Stimulated activated CD8-positive, alpha-beta memory T cell treated with anti-CD3 and anti-CD28 coated beads, Interleukin-12 subunit alpha, Interleukin-12 subunit beta, amount 100 ng/mL, for 4 hours (primary cell): ENCODE data around the gene GPR87.

Experiments used
- DNase-seq: peaks from one replicate; pipeline ENCODE4 v3.0.0-alpha.2; 2020; ENCODE audit warnings: low read depth

The GPR87 gene

DNA sequence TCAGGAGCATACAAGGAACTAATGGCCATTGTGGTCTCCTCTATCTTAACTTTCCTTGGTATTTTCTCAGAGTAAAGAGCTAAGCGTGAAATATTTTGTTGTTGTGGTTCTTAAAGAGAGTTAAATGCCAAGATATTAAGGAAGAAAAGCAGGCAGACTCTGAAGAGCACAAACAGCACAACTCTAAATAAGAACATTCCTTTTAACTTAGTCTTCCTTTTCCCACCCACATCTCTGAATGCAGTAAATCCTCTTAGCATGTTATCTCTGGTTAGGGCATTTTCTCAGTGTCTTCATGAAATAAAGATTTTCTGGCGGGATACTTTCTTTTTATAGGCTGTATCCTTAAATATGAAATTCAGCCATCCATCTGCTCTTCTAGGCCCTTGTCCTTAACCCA lies 1.5 kb downstream of the GPR87 start:
- no peak for DNase-seq

DNA sequence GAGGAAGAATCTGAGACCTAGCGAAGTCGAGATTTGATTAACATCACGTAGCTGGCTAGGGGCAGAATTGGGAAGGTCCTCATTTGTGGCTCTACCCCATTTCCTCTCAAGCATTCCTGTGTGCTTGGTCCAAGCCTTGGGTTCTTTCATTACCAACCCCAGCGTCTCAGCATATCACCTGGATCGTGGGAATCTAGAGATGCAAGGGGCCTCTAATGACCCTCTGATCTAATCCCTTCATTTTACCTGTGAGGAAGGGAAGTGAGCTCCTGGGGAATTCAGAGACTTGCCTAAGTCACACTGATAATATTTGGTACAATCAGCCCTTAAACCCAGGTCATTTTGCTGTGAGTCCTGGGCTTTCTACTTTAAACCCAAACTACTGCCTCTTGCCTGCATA lies 2.0 kb downstream of the GPR87 start:
- DNase-seq, result no peak

DNA sequence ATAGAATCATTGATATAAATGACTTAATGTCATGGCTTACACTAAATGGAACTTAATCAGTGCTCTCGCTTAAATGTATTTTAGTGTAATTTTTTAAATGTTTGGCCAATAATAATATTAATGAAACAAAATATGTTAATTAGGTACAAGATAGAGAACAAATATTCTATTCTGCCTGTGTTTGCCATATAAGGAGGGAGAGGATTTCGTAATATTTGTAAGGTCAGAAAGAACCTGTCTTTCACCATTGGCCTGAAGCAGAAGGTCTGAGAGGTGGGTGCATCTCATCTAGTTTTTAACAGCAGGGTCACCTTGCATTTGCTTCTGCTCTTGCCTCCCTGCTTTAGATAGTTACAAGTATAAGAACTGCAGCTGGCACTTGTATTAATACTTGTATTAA lies 2.5 kb downstream of the GPR87 start:
- no peak for DNase-seq

DNA sequence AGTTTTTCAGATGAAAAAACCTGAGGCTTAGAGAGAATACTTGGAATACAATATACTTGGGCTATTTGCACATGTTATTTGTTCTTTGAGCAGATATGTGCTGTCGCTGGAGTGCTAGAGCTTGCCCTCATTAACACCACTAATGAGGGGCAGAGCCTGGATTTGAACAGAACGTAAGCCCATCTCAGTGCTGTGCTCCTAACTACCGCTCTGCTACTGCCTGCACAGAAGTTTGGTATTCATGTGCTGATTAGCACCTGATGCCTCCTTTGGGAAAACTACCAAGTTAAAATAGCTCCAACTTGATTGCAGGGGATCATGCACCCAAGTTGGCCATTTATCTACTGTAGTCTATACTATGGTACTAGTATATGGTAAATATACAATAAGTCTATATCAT lies 3.6 kb downstream of the GPR87 start:
- DNase-seq, result no peak

DNA sequence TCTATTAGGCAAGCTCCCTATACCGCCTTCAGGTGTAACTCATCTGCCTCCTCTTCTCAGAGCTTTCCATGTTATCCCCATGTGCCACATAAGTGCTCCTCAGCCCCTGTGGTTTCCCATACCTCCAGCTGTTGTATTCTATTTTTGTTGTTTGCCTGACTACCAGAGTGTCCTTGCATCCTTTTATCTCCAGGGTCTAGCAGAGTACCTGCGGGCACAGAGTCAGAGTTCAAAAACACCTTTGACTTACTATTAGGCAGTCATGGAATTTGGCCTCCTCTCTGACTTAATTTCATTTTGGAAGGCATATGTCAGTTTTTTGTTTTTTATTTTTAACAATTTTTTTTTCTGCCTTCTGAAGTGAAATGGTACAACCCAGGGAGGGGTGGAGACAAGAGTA lies 7.1 kb downstream of the GPR87 start:
- DNase-seq, result no peak

DNA sequence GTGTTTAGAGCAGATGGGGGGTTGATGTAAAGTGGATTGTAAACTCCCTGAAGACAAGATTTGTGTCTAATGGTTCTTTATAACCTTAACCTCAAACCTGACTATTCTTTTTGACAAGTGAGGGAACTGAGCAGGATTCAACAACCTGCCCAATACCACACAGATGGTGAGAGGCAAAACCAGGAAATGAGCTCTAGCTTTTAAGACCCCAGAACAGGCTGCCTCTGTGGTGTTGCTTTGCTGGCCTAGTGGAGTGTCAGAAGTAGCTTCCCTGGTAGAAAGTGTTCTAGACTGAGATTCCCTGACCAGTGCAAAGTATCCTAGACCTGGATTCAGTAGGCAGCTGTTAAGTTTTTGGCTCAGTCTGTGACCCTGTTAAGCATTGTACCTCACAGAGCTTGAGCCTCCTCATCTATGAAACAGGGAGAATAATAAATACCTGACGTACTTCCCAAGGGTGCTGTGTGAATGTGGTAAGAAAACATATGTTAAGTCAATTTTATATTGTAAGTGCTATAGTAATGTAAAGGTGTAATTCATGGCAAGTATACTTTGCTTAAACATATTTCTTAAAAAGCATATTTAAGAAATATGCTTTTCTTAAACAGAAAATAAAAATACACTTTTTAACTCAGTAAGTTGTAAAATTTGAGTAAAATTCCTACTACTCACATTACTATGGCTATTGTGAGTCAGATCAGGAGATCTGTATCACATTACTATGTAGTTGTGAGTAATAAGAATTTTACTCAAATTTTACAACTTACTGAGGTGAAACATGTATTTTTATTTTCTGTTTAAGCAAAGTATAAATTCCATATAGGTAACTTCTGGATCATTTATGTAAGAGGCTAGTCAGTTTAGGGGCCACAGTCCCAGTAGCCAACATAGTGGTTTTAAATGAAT lies 8.8 kb downstream of the GPR87 start:
- no peak for DNase-seq

DNA sequence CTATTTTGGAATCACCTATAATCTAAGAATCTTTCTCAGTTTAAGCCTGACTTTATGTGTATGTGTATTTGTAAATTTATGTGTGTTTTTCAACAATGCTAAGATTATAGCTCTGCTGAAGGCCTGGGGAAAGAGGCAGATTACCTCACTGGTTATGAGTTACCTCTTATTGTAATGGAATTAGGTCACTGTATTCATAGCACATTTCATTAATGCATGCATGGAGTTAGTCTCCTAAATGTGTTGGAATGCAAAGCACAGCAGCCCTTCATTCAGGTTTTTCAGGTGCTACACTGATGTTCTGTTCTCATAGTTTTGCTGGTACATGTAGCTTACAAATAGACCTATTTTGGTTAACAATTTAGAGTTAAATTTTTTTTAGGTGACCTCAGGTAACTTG lies 9.5 kb downstream of the GPR87 start:
- DNase-seq, result no peak

DNA sequence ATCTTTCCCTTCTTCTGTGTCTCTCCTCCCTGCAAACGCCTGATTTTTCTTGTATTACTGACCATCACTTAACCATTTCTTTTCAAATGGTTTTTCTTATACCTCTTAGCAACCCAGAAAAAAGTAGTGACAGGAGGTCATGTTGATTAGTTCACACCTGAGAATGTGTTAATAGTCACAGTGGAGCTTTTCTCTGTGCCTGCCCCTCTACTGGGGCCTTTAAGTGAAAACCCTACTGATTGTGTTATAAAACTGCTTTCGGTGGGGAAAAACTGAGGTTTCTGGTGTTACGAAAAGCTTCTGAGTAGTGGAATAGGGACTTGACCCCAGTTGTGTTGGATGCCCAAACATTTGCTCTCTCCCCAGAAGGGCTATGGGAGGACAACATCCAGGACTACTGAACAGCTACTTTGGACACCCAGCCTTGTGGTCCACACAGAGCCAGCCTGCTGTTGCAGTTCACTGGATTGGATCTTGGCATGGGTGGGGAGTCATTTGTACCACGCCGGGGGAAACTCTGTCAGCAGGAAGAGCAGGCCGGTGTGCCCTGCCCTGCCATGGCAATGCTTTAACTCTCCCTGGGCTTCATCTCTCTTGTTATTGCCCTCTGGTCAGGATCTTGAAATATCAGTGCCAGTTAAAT lies 10.3 kb downstream of the GPR87 start:
- DNase-seq, result no peak

DNA sequence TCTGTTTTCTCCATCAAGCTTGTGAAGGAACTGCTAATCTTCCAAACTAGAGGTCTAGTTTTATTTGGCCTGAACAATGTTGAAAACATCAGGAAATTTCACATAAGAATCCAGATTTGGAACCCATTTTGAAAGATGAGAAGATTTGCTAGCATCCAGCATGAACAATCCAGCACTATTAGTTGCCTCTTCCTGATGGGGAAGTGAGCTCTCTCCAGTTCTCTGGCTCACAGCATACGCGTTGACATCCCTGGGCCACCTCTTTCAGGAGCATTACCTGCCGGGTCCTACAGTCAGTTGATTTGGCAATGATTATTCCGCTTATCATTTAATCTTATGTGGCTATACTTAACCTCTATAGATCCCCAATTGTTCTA lies 10.9 kb downstream of the GPR87 start:
- DNase-seq, result no peak

DNA sequence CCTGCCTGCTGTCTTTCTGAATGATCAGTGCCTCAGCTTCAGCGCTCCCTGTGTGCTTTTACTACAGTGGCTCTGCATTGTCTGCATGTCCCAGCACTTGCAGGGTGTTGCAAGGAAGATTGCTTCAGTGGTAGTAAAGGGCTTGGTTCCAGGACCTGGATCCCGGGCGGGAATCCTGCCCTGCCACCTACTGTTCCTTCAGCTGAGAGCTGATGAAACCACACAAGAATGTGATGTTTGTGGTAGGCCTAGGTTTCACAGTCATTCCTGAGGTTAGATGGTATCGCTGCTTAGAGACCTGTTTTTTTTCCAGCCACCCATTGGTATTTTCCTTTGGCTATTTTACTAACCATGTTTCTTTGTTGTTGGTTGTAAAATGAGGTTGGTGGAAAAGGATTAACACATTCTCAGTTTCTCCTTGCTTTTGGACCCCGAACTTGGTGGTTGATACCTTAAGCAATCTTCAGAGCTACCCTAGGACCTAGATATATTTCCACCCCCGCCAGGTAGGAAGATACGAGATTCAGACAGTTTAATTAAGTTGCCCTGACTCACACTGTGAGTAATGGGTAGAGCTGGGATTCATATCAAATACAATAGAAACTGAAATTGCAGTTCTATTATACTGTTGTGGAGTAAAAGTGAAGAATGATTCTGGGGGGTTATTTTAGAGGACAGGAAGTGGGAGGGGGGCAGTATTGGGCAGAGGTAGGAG lies 11.4 kb downstream of the GPR87 start:
- DNase-seq, result no peak

DNA sequence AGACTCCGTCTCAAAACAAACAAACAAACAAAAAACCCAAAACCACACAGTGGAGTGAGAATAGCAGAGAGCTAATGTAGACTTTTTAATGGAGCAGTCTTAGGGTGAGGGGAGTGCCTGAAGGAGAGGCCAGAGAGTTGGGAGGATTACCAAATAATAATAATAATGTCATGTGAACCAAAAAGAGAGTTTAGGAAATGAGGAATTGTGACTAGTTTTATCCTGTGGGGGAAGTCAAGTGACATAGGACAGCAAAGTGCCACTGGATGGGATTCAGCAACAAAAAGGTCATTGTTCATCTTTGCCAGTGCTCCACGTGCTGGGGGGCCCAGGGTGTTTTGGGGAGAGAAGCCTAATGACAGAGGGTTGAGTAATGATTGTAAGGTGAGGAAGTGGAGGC lies 12.9 kb downstream of the GPR87 start:
- DNase-seq, result no peak

DNA sequence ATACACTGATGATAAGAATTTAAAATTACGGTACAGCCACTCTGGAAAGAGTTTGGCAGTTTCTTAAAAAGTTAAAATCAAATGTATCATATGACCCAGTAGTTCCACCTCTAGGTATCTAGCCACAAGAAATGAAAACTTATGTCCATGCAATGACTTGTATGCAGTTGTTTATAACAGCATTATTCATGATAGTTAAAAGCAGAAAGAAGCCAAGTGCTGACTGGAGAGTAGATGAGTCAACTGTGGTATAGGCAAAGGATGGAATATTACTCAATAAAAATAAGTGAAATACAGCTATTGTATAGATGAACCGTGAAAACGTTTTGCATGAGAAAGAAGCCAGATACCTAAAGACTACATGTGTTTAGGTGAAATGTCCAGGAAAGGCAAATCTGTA lies 14.8 kb downstream of the GPR87 start:
- DNase-seq, result no peak

DNA sequence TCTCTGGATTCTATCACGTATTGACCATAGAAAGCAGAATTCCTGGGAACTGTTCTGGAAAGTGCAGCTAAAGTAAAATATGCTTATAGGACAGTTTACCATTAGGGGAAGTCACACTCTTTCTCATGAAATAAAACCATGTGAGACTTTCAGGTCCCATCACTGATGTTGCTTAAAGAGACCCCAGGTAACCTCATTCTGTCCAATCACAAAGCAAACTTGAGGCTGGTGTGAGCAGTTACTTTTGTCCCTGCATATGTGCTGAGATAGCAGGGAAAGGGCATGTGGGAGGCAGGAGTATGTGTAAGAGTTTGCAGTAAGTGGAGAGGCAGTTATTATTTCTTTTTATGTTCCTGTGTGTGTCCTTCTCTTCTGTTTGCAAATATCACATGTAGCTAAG lies 16.1 kb downstream of the GPR87 start:
- DNase-seq, result no peak

DNA sequence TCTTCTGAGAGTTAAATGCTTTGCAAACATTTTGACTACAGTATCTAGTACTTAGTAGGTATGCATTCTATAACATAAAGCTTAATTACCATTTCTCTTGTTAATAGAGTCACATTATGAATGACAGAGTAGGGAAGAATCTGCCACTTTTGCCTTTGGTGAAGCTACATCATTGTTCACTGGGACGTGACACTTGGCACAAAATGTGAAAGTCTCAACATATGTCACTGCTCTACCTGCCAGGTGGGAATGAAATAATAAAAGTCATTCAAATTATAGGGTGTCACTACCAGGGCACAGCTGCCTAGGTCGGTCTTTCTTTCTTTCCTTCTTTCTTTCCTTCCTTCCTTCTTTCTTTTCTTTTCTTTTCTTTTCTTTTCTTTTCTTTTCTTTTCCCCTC lies 17.6 kb downstream of the GPR87 start:
- DNase-seq, result no peak

DNA sequence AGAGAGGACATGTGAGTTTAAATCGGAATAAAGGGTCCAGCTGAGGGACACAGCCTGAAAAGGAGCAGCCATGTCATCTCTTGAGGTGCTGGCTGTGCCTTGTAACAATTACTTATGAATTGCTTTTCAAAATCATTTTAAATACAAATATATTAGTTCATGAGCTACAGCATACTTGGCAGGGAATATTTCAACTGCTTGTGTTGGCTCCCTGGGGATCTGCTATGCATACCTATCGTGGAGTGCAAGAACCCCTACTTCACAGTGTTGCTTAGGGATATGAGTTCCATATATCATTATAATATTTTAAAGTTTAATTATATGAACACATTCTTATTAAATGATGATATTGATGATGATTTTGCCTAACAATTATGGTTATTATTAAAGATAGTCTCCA lies 19.2 kb downstream of the GPR87 start:
- DNase-seq, result no peak

DNA sequence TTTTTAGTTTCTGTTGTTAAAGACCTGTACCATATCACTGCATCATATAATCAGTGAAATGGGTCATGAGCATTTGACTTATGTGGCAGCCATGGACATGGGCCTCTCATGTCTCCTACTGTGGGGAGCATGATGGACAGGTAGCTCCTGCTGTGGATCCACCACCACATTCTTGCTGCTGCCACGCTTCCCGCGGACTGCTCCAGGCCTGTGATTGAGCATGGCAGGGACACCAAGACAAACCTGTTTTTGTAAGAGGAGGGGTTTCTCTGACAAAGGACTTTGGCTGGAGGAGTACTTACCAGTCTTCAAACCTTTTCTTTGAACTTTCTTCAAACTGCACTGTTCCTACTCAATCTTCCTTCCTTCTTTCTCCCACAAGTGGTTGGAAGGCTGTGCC lies 20.4 kb downstream of the GPR87 start:
- DNase-seq, result no peak

DNA sequence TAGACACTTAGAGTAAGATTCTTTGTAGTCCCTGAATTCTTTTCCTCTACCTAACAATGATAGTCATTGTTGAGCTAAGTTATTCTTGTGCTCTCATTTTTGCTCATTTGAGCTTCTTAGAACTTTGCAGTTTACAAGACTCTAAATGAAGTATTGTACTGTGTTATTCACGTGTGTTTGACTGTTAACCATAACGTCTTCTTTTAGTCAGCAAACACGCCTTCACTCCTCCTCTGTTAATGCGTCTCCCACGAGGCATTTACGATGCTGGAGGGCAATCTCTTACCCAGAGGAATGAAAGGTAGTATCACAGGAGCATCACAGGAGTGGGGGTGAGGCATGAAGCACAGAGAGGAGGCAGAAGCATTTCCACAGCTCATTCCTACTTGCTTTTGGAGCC lies 23.5 kb downstream of the GPR87 start:
- DNase-seq, result no peak

DNA sequence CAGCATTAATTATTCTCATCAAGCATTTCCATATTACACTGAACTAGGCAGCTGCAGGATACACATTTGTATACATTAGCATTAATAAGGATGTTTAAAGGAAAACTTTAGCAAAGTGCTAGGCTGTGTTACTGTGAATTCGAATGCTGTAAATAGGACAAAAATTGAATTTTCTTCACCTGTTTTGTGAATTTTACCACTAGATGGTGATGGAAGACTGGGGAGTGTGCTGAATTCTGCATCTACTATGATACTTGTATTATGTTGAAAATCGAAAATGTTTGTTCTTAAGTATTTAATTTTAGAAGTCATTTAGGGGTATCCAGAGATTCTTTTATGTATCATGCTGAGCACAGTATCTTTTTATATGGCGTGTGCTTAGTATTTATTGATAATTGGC lies 25.9 kb downstream of the GPR87 start:
- no peak for DNase-seq

DNA sequence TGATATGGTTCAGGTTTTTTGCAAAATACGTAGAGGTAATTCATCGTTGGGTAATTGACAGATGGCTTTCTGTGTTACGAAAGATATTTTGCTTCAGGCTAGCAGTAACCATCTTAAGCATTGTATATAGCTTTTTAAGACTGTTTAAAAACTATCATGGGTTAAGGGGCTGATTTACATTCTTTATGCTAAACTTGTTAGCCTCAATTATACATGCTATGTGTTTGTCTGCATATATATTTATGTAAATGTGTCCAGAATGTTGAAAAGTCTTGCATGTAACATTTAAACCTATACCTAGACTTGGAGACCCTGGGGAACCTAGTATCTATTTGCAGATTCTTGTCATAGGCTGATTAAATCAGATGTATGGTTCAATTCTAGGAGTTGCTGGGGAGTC lies 27.2 kb downstream of the GPR87 start:
- no peak for DNase-seq

DNA sequence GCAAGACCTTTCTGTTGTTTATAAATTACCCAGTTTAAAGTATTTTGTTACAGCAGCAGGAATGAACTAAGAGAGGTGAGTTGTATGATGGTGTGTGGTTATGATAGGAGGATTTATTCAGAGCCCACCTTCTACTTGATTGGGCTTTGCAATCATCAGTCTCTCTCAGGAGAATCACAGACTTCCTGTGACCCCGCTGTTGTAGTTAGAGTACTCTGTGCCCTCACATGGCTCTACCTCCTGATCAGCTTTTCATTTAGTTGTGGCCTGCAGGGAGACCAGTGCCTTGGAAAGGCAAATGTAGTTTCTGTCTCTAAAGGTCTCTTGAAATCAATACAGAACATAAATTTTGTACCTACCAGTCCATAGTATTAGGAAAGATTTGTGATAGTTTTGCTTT lies 30.7 kb downstream of the GPR87 start:
- no peak for DNase-seq

DNA sequence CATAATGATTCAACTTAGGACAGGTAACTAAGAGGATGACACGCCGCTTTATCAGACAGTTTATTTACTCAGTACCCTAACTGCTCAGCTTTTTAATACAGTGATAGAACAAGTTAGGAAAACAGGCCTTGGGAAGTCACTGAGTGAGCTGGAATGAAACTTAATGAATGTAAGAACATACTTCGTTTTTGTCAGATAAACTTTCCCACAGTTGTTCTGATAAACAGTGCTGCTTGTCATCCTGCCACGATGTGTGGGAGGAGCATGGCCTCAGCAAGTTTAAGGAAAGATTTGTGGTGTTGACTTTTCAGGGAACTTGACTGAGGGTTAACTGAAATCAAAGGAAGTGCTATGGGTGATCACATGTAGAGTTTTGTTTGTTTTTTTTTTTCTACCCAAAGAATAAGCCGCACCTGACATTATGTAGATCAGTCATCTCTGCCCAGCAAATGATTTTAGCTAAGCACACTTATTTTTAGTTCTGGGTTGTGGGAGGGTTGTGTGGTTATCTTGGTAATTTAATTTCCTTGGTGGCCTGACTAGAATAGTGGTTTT lies 32.6 kb downstream of the GPR87 start:
- DNase-seq, result no peak

DNA sequence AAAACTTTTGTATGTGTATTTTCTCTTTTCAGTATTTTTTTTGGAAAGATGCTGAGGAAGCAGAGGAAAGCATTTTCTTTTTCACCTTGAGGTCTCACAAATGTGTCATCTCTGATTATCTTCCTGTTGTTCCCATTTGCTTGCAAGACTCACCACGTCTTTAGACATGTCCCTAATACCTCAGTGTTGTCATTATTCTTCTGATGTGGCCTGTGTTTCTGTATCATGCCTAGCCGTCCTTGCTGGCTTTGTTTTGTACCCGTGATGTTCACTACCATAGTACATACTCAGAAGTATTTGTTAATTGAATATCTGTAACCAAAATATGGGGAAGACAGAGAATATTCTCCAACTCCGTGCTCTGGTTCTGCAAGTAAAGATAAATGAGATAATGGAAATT lies 33.2 kb downstream of the GPR87 start:
- DNase-seq, result no peak

DNA sequence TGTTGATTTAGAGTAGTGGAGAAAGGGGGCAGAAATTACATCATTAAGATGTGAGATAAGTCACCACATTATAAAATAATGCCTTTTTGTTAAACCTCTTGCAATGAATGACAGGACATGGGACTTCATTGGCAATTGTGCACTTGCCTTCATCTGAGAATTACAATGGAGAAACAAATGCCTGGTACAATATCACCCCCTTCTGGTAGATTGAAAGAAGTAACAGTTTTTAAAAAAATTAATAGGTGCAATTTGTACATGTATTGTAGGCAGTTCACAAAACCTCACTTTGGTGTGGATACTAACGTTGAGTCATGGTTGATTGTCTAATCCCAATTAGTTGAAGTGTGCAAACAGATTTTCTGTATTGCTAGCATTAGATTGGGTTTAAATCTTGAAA lies 33.7 kb downstream of the GPR87 start:
- no peak for DNase-seq
